GM12801 (cell line): ENCODE results near the gene ST8SIA1.

Experiments used
- CTCF ChIP-seq: IDR thresholded peaks from one replicate; pipeline ENCODE4 v1.5.1; 2011; ENCODE audit warnings: control low read depth; ENCODE audit not compliant: insufficient read length; ENCODE audit errors: extremely low read depth

The ST8SIA1 gene

GRCh38 chr12:22228022-22228875, 106.3 kb downstream of the ST8SIA1 start:
- no peak for TF ChIP-seq CTCF

GRCh38 chr12:22223356-22223755, 111.2 kb downstream of the ST8SIA1 start:
- no peak for TF ChIP-seq CTCF

- TF ChIP-seq CTCF: no peak
Observed at GRCh38 chr12:22217556-22217955, 117.0 kb downstream of the ST8SIA1 start.

- no peak for TF ChIP-seq CTCF
Observed at GRCh38 chr12:22215467-22216253, 118.8 kb downstream of the ST8SIA1 start.

- no peak for TF ChIP-seq CTCF
Observed at GRCh38 chr12:22211128-22211527, 123.4 kb downstream of the ST8SIA1 start.

- no peak for TF ChIP-seq CTCF
Observed at GRCh38 chr12:22209422-22209821, 125.1 kb downstream of the ST8SIA1 start.

GRCh38 chr12:22206111-22206728, 128.3 kb downstream of the ST8SIA1 start:
- TF ChIP-seq CTCF: no peak
